ENCODE data around the gene THUMPD3. TPM values are rescaled to one million over a fixed set of nuclear protein-coding genes. Genes with fewer than 3 reads are reported as not detected.

The THUMPD3 gene
- total RNA-seq, 2 donors from 2014 or later, result 54.3 to 55.9 TPM

DNA sequence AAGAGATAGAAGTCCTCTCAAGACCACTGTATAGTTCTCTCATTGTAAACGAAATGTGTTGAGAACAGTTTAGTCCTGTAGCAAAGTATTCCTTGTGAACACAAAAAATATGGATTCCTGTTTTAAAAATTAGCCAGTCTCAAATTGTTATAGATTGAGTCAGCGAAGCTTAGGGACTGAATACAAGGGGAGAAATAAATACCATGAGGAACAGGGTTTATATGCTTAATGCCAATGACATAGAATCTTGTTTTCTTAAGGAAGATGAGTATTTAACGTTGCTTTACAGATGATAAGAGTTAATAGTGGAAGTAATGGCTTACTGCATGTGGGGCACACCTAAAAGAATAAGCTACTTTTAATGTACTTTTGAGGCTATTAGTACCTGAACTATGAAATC is 72.5 kb downstream of the THUMPD3 start:
- ATAC-seq, result no peak
- DNase-seq (ENCODE audit: low spot score), result no peak
- H3K27me3 Mint-ChIP-seq, result no peaks in the 10 kb centered on the region
- no peak overlapping the region for H3K27ac Mint-ChIP-seq
- peaks cover 41% of the 10 kb centered on the region for H3K36me3 Mint-ChIP-seq
- H3K9me3 Mint-ChIP-seq, result no peaks in the 10 kb centered on the region
- H3K4me3 Mint-ChIP-seq, result no peak overlapping the region
- peaks cover 6 to 12% of the 10 kb centered on the region in 2 donors for H3K4me1 Mint-ChIP-seq (ENCODE audit: low read depth in 2 of 2)

Other genes with a start within 250 kb of the THUMPD3 start
- gene SRGAP3, start 113.4 kb upstream of the THUMPD3 start, total RNA-seq, result 1 to 10 TPM in 1 of 2 donors, under 1 TPM in 1; 0.33 to 1.6 TPM
- gene SETD5, start 34.6 kb downstream of the THUMPD3 start, total RNA-seq, result 100 to 1,000 TPM; 131 to 188 TPM
- not detected for gene LHFPL4, start 190.8 kb downstream of the THUMPD3 start, total RNA-seq

Data from natural killer cell treated with Interleukin-12 subunit alpha and Interleukin-12 subunit beta and Interleukin-15 and Interleukin-18, amount 100 ng/mL, for 72 hours (primary cell).